Upper lobe of left lung (tissue), 6 donors: ENCODE measurements around the gene SRPRA. TPM values are rescaled to one million over a fixed set of nuclear protein-coding genes. Genes with fewer than 3 reads are reported as not detected.

ENCODE experiments used
- ATAC-seq, 2 donors: fragments of 200-7000 bp; cut with Tn5 transposase; one replicate each; pipeline ENCODE4 v1.9.1; 2022; ENCODE audit warnings: mild to moderate bottlenecking in 2 of 2, moderate library complexity in 2 of 2; ENCODE audit not compliant: low FRiP score in 2 of 2
- DNase-seq, 2 donors: peaks; one replicate each; pipeline ENCODE4 v3.0.0-alpha.2; 2019 to 2020
- H3K27ac ChIP-seq, 4 donors: fragments of 200-600 bp; sonication (generic); one replicate each; pipeline ENCODE4 v1.5.1; 2016 to 2019
- H3K27me3 ChIP-seq, 4 donors: fragments of 200-600 bp; sonication (generic); one replicate each; pipeline ENCODE4 v1.5.1; 2017 to 2019
- H3K36me3 ChIP-seq, 4 donors: fragments of 200-600 bp; sonication (generic); one replicate each; pipeline ENCODE4 v1.5.1; 2016 to 2019
- H3K4me1 ChIP-seq, 4 donors: fragments of 200-600 bp; sonication (generic); one replicate each; pipeline ENCODE4 v1.5.1; 2018 to 2019
- H3K4me3 ChIP-seq, 4 donors: fragments of 200-600 bp; sonication (generic); one replicate each; pipeline ENCODE4 v1.5.1; 2017 to 2019; ENCODE audit warnings: mild to moderate bottlenecking in 2 of 4, moderate library complexity in 1 of 4
- H3K9me3 ChIP-seq, 4 donors: fragments of 200-600 bp; sonication (generic); one replicate each; pipeline ENCODE4 v1.5.1; 2018 to 2019
- CTCF ChIP-seq, 6 experiments: fragments of 450-650 bp in 4 of 6; fragments of 200-600 bp in 2 of 6; sonication (generic) in 2 of 6; IDR thresholded peaks; one replicate each; pipeline ENCODE4 v1.5.1; 2016 to 2019; ENCODE audit warnings: antibody characterized with exemption in 6 of 6
- EP300 ChIP-seq, 4 donors: sonication (generic); formaldehyde crosslinking; IDR thresholded peaks; one replicate each; pipeline ENCODE4 v1.5.1; 2017; ENCODE audit warnings: antibody characterized with exemption in 4 of 4, control low read depth in 2 of 4
- POLR2A ChIP-seq, 4 donors: fragments of 450-650 bp; IDR thresholded peaks; one replicate each; pipeline ENCODE4 v1.5.1; 2016 to 2017; ENCODE audit warnings: antibody characterized with exemption in 4 of 4, mild to moderate bottlenecking in 2 of 4
- POLR2AphosphoS5 ChIP-seq, 2 donors: sonication (generic); formaldehyde crosslinking; IDR thresholded peaks; one replicate each; pipeline ENCODE4 v1.5.1; 2017; ENCODE audit warnings: antibody characterized with exemption in 2 of 2
- WGBS, 2 donors: methylation state at CpG; one replicate each; pipeline ENCODE4 v1.1.5; 2017 to 2018; 5-methylcytosine and 5-hydroxymethylcytosine counted together
- total RNA-seq, 6 donors: library from RNA; depleted of rRNA in 4 of 6; stranded (reverse); fragments of >200 nt in 4 of 6; gene quantifications; one replicate each; pipeline versions ENCODE4 v1.1.0 to v1.2.1, GENCODE V29; 2016 to 2021
- donor health status: DM: no; HTN: no; CAD: no; lungs with moderate emphysema.
- donor health status: DM: no; HTN: yes; CAD: no; lungs with severe emphysema.

The SRPRA gene
- total RNA-seq, 6 donors from 2014 or later, result 76.0 to 131 (median 113) TPM

- Histone ChIP-seq H3K4me1 (peaks cover 11 to 18% (median 14%) of the 10 kb centered on the region in 4 donors), H3K27me3 (no peaks in the 10 kb centered on the region), H3K4me3 (peak within 1 kb of the TSS; percentile 46 to 83 (median 71)), H3K27ac (peak within 1 kb of the TSS; percentile 81 to 96 (median 88)), H3K36me3 (peaks cover 0 to 22% (median 2%) of the 10 kb centered on the region in 4 donors), H3K9me3 (no peaks in the 10 kb centered on the region)
- DNase-seq (peak; percentile 94 to 99), ATAC-seq (peak; percentile 99 to 100)
- TF ChIP-seq EP300 (IDR thresholded peaks at IDR 0.05) (no peak), POLR2A (IDR thresholded peaks at IDR 0.05) (peak in 3 of 4 donors; percentile 54 to 88 (median 85)), CTCF (IDR thresholded peaks at IDR 0.05) (peak in 2 of 6 experiments; percentile 13 to 22), POLR2AphosphoS5 (IDR thresholded peaks at IDR 0.05) (peak; percentile 75 to 82)
- 2 to 3% methylated on average over 49 to 52 of the region's 61 CpGs for WGBS, 2 donors
These were observed 35.1 kb upstream of the SRPRA start, which contains the start of gene DCPS for GRCh38 chr11:126303623-126304456. DCPS (plus strand) TSS chr11:126304060; CDS start chr11:126304081, 21 bp downstream.

- H3K9me3 ChIP-seq, result no peaks in the 10 kb centered on the region
- TF ChIP-seq CTCF (IDR thresholded peaks at IDR 0.05) (no peak), POLR2A (IDR thresholded peaks at IDR 0.05) (no peak), EP300 (IDR thresholded peaks at IDR 0.05) (no peak), POLR2AphosphoS5 (IDR thresholded peaks at IDR 0.05) (no peak)
- H3K4me1 ChIP-seq, result no peaks in the 10 kb centered on the region
- ATAC-seq (no peak), DNase-seq (no peak)
- no peak overlapping the region for H3K4me3 ChIP-seq
- H3K27me3 ChIP-seq, result no peaks in the 10 kb centered on the region
- no peak overlapping the region for H3K27ac ChIP-seq
- H3K36me3 ChIP-seq, result peaks cover 0 to 45% (median 23%) of the 10 kb centered on the region in 4 donors
- 61 to 81% methylated on average over 2 of the region's 2 CpGs for WGBS, 2 donors
These were observed 28.3 kb upstream of the SRPRA start for GRCh38 chr11:126297004-126297403.

- Histone ChIP-seq H3K4me1 (no peaks in the 10 kb centered on the region), H3K36me3 (peaks cover 0 to 71% (median 41%) of the 10 kb centered on the region in 4 donors), H3K4me3 (no peak overlapping the region), H3K9me3 (no peaks in the 10 kb centered on the region), H3K27me3 (no peaks in the 10 kb centered on the region), H3K27ac (no peak overlapping the region)
- TF ChIP-seq POLR2AphosphoS5 (IDR thresholded peaks at IDR 0.05) (no peak), POLR2A (IDR thresholded peaks at IDR 0.05) (no peak), EP300 (IDR thresholded peaks at IDR 0.05) (no peak), CTCF (IDR thresholded peaks at IDR 0.05) (no peak)
- WGBS, 2 donors, result 78 to 80% methylated on average over 5 of the region's 5 CpGs
- ATAC-seq (no peak), DNase-seq (no peak)
These were observed 25.0 kb upstream of the SRPRA start for GRCh38 chr11:126293726-126294125.

GRCh38 chr11:126290887-126291286 is 22.2 kb upstream of the SRPRA start:
- no peak overlapping the region for H3K27ac ChIP-seq
- no peak for DNase-seq

More at GRCh38 chr11:126290887-126291286, 22.2 kb upstream of the SRPRA start:
- WGBS, 2 donors, result 93 to 96% methylated on average over 5 to 12 of the region's 12 CpGs
- H3K4me1 ChIP-seq, result no peaks in the 10 kb centered on the region
- TF ChIP-seq POLR2A (IDR thresholded peaks at IDR 0.05) (no peak), POLR2AphosphoS5 (IDR thresholded peaks at IDR 0.05) (no peak), CTCF (IDR thresholded peaks at IDR 0.05) (no peak), EP300 (IDR thresholded peaks at IDR 0.05) (no peak)
- H3K36me3 ChIP-seq, result peaks cover 0 to 58% (median 43%) of the 10 kb centered on the region in 4 donors
- H3K9me3 ChIP-seq, result no peaks in the 10 kb centered on the region
- ATAC-seq, result peak in 1 of 2 donors; percentile 15
- H3K27me3 ChIP-seq, result no peaks in the 10 kb centered on the region
- no peak overlapping the region for H3K4me3 ChIP-seq
